ENCODE results near the gene CACNB2.

The CACNB2 gene

GRCh38 chr10:18293536-18294510, 153.6 kb downstream of the CACNB2 start:
- no peak for DNase-seq (ENCODE audit: low read depth in 2 of 2)

- DNase-seq (ENCODE audit: low read depth in 2 of 2), result no peak
These were observed 154.4 kb downstream of the CACNB2 start for GRCh38 chr10:18294633-18295032.

- no peak for DNase-seq (ENCODE audit: low read depth in 2 of 2)
These were observed 157.4 kb downstream of the CACNB2 start for GRCh38 chr10:18297659-18298058.

- DNase-seq (ENCODE audit: low read depth in 2 of 2), result no peak
These were observed 158.0 kb downstream of the CACNB2 start for GRCh38 chr10:18298256-18298655.

- no peak for DNase-seq (ENCODE audit: low read depth in 2 of 2)
These were observed 163.9 kb downstream of the CACNB2 start for GRCh38 chr10:18303851-18304801.

GRCh38 chr10:18306031-18306430, 165.8 kb downstream of the CACNB2 start:
- DNase-seq (ENCODE audit: low read depth in 2 of 2), result no peak

- no peak for DNase-seq (ENCODE audit: low read depth in 2 of 2)
These were observed 168.4 kb downstream of the CACNB2 start for GRCh38 chr10:18308600-18308999.

GRCh38 chr10:18310761-18311160, 170.5 kb downstream of the CACNB2 start:
- DNase-seq (ENCODE audit: low read depth in 2 of 2), result no peak

GRCh38 chr10:18312374-18313139, 172.3 kb downstream of the CACNB2 start:
- DNase-seq (ENCODE audit: low read depth in 2 of 2), result no peak

GRCh38 chr10:18313140-18313530, 172.9 kb downstream of the CACNB2 start:
- DNase-seq (ENCODE audit: low read depth in 2 of 2), result no peak

GRCh38 chr10:18313626-18314025, 173.4 kb downstream of the CACNB2 start:
- no peak for DNase-seq (ENCODE audit: low read depth in 2 of 2)

- DNase-seq (ENCODE audit: low read depth in 2 of 2), result no peak
These were observed 179.4 kb downstream of the CACNB2 start for GRCh38 chr10:18319628-18320027.

GRCh38 chr10:18321371-18321770, 181.1 kb downstream of the CACNB2 start:
- no peak for DNase-seq (ENCODE audit: low read depth in 2 of 2)

- no peak for DNase-seq (ENCODE audit: low read depth in 2 of 2)
These were observed 183.7 kb downstream of the CACNB2 start for GRCh38 chr10:18323916-18324315.

- no peak for DNase-seq (ENCODE audit: low read depth in 2 of 2)
These were observed 185.2 kb downstream of the CACNB2 start for GRCh38 chr10:18325410-18325809.

GRCh38 chr10:18325889-18326531, 185.8 kb downstream of the CACNB2 start:
- no peak for DNase-seq (ENCODE audit: low read depth in 2 of 2)

GRCh38 chr10:18328941-18329340, 188.7 kb downstream of the CACNB2 start:
- no peak for DNase-seq (ENCODE audit: low read depth in 2 of 2)

- DNase-seq (ENCODE audit: low read depth in 2 of 2), result no peak
These were observed 191.8 kb downstream of the CACNB2 start for GRCh38 chr10:18332048-18332447.

- DNase-seq (ENCODE audit: low read depth in 2 of 2), result no peak
These were observed 192.3 kb downstream of the CACNB2 start for GRCh38 chr10:18332484-18332883.

GRCh38 chr10:18333621-18334020, 193.4 kb downstream of the CACNB2 start:
- no peak for DNase-seq (ENCODE audit: low read depth in 2 of 2)
